Panc1 (cell line): ENCODE data around the gene IRGQ.

ENCODE experiments used
- CTCF ChIP-seq: fragments of 450-650 bp; IDR thresholded peaks from 2 replicates; pipeline ENCODE4 v1.5.1; 2017; ENCODE audit warnings: mild to moderate bottlenecking
- POLR2AphosphoS5 ChIP-seq: IDR thresholded peaks from 2 replicates; pipeline ENCODE4 v1.6.1; 2012; ENCODE audit warnings: mild to moderate bottlenecking, low read depth, low read length, moderate library complexity
- REST ChIP-seq, 2 experiments: IDR thresholded peaks; 2 replicates each; pipeline ENCODE4 v1.6.1; 2011 to 2012; ENCODE audit warnings: low read depth in 2 of 2, control low read depth in 1 of 2, low read length in 1 of 2, mild to moderate bottlenecking in 1 of 2, moderate library complexity in 1 of 2; ENCODE audit not compliant: insufficient read depth in 1 of 2
- SIN3A ChIP-seq: IDR thresholded peaks from 2 replicates; pipeline ENCODE4 v1.6.1; 2012; ENCODE audit warnings: low read depth, mild to moderate bottlenecking, low read length, moderate library complexity, borderline replicate concordance; ENCODE audit not compliant: insufficient read depth
- TCF7L2 ChIP-seq: IDR thresholded peaks from 2 replicates; pipeline ENCODE4 v1.6.1; 2011; ENCODE audit warnings: mild to moderate bottlenecking, low read depth, low read length, inconsistent platforms

GRCh38 chr19:43592800-43593350, 3.1 kb downstream of the IRGQ start:
- TF ChIP-seq SIN3A (no peak), CTCF (no peak), REST (IDR thresholded peaks at IDR 0.05; ENCODE audit: insufficient read depth in 1 of 2, low read depth in 2 of 2, low read length in 1 of 2) (no peak), POLR2AphosphoS5 (no peak), TCF7L2 (no peak)
